PC-9 (cell line): Measurements from ENCODE around the gene VWA8.

ENCODE experiments used
- EZH2 ChIP-seq: fragments of 200-600 bp; sonication (generic); IDR thresholded peaks from 2 replicates; pipeline ENCODE4 v1.8.0; 2017; ENCODE audit warnings: antibody characterized with exemption, low read depth
- TF ChIP-seq, protein P1 (sequence below): fragments of 200-600 bp; sonication (generic); conservative IDR thresholded peaks from 2 replicates; pipeline ENCODE4 v1.6.1; 2017; ENCODE audit warnings: mixed run types, antibody characterized with exemption, mild to moderate bottlenecking, moderate library complexity

DNA sequence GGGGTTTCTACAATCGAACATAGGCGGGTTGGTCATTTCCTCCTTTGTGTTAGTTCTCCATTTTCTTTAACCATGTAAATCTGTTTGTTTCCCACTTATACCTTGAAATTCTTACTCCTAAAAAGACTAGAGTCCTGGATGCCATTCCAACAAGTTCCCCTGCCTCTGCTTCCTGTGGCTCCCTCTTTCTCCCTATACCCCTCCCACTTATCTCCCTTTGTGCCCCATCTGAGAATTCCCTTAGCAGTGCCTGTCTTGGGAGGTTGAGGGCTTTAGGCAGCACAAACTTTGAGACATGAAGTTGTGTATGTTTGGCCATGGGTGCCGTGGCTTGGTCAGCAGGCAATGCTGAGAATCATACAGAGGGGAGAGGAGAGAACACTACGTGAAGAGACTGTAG lies 327.1 kb downstream of the VWA8 start:
- TF ChIP-seq, protein P1, sequence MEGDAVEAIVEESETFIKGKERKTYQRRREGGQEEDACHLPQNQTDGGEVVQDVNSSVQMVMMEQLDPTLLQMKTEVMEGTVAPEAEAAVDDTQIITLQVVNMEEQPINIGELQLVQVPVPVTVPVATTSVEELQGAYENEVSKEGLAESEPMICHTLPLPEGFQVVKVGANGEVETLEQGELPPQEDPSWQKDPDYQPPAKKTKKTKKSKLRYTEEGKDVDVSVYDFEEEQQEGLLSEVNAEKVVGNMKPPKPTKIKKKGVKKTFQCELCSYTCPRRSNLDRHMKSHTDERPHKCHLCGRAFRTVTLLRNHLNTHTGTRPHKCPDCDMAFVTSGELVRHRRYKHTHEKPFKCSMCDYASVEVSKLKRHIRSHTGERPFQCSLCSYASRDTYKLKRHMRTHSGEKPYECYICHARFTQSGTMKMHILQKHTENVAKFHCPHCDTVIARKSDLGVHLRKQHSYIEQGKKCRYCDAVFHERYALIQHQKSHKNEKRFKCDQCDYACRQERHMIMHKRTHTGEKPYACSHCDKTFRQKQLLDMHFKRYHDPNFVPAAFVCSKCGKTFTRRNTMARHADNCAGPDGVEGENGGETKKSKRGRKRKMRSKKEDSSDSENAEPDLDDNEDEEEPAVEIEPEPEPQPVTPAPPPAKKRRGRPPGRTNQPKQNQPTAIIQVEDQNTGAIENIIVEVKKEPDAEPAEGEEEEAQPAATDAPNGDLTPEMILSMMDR: no peak
- no peak for TF ChIP-seq EZH2
